Esophagus squamous epithelium (tissue), 4 donors: Measurements from ENCODE around the gene KRTAP5-6.

Experiments used
- CTCF ChIP-seq, 6 experiments: fragments of 450-650 bp in 4 of 6; fragments of 200-600 bp in 2 of 6; sonication (generic) in 2 of 6; IDR thresholded peaks; one replicate each; pipeline ENCODE4 v1.5.1; 2016 to 2019; ENCODE audit warnings: antibody characterized with exemption in 6 of 6, mild to moderate bottlenecking in 4 of 6, moderate library complexity in 4 of 6
- POLR2A ChIP-seq, 4 donors: fragments of 450-650 bp; IDR thresholded peaks; one replicate each; pipeline ENCODE4 v1.6.1; 2017; ENCODE audit warnings: antibody characterized with exemption in 4 of 4, mild to moderate bottlenecking in 4 of 4, moderate library complexity in 3 of 4

GRCh38 chr11:1736447-1736992 lies 39.5 kb downstream of the KRTAP5-6 start:
- no peak for TF ChIP-seq CTCF (IDR thresholded peaks at IDR 0.05)
- TF ChIP-seq POLR2A (IDR thresholded peaks at IDR 0.05): no peak
